GM18870 (cell line): Measurements from ENCODE around the gene SCAMP5.

Source experiments
- ATAC-seq: cut with Tn5 transposase; IDR thresholded peaks from one replicate; pipeline ENCODE4 v1.9.1; 2021; ENCODE audit warnings: moderate library complexity; ENCODE audit not compliant: unreplicated experiment

SCAMP5 gene

GRCh38 chr15:75021341-75021740 lies 26.0 kb downstream of the SCAMP5 start:
- ATAC-seq = no peak

GRCh38 chr15:75022783-75023180 lies 27.4 kb downstream of the SCAMP5 start:
- ATAC-seq = no peak

- peak; percentile 81 for ATAC-seq
Observed at GRCh38 chr15:75023181-75023871, 28.0 kb downstream of the SCAMP5 start, which contains the start of gene PPCDC. Gene PPCDC, plus strand, starts transcription at chr15:75023590. Its CDS starts 4,729 bp downstream, at chr15:75028319.

- no peak for ATAC-seq
Observed at GRCh38 chr15:75023872-75024636, 28.7 kb downstream of the SCAMP5 start.

GRCh38 chr15:75025107-75025506 lies 29.7 kb downstream of the SCAMP5 start:
- ATAC-seq = no peak

- ATAC-seq = no peak
Observed at GRCh38 chr15:75025548-75026260, 30.3 kb downstream of the SCAMP5 start.

GRCh38 chr15:75027551-75027950 lies 32.2 kb downstream of the SCAMP5 start:
- no peak for ATAC-seq

GRCh38 chr15:75028991-75029377 lies 33.6 kb downstream of the SCAMP5 start:
- ATAC-seq = no peak

- peak; percentile 58 for ATAC-seq
Observed at GRCh38 chr15:75029378-75030022, 34.1 kb downstream of the SCAMP5 start.

- no peak for ATAC-seq
Observed at GRCh38 chr15:75030023-75030413, 34.7 kb downstream of the SCAMP5 start.

- no peak for ATAC-seq
Observed at GRCh38 chr15:75030424-75030823, 35.1 kb downstream of the SCAMP5 start.

GRCh38 chr15:75031848-75032247 lies 36.5 kb downstream of the SCAMP5 start:
- ATAC-seq = no peak

GRCh38 chr15:75032395-75032794 lies 37.0 kb downstream of the SCAMP5 start:
- ATAC-seq = no peak

- no peak for ATAC-seq
Observed at GRCh38 chr15:75033809-75034208, 38.4 kb downstream of the SCAMP5 start.

- no peak for ATAC-seq
Observed at GRCh38 chr15:75034615-75035014, 39.3 kb downstream of the SCAMP5 start.

GRCh38 chr15:75036212-75036616 lies 40.9 kb downstream of the SCAMP5 start:
- ATAC-seq = no peak

- ATAC-seq = no peak
Observed at GRCh38 chr15:75037685-75038084, 42.3 kb downstream of the SCAMP5 start.

GRCh38 chr15:75038231-75038630 lies 42.9 kb downstream of the SCAMP5 start:
- no peak for ATAC-seq

- ATAC-seq = peak; percentile 65
Observed at GRCh38 chr15:75042730-75043508, 47.6 kb downstream of the SCAMP5 start.

- peak; percentile 41 for ATAC-seq
Observed at GRCh38 chr15:75043509-75044257, 48.3 kb downstream of the SCAMP5 start.
